Fibroblast of lung (primary cell): ENCODE measurements around the gene IDI1. TPM values are rescaled to one million over a fixed set of nuclear protein-coding genes. Genes with fewer than 3 reads are reported as not detected.

Experiments used
- DNase-seq, 2 donors: peaks; one replicate each; pipeline versions ENCODE4 v3.0.0 to v3.0.0-alpha.2; 2010; ENCODE audit warnings: low read depth in 2 of 2
- H2AFZ ChIP-seq: 2 replicates; pipeline ENCODE4 v1.5.1; 2012; ENCODE audit warnings: low read length, control low read depth, inconsistent platforms
- H3K27ac ChIP-seq: 2 replicates; pipeline ENCODE4 v1.5.1; 2011; ENCODE audit warnings: low read length, control low read depth; ENCODE audit not compliant: insufficient read depth
- H3K27me3 ChIP-seq: 2 replicates; pipeline ENCODE4 v1.5.1; 2011; ENCODE audit warnings: mild to moderate bottlenecking, low read length; ENCODE audit not compliant: control insufficient read depth, insufficient read depth
- H3K36me3 ChIP-seq: 2 replicates; pipeline ENCODE4 v1.5.1; 2011; ENCODE audit warnings: low read length; ENCODE audit not compliant: control insufficient read depth, insufficient read depth
- H3K4me1 ChIP-seq: 2 replicates; pipeline ENCODE4 v1.5.1; 2011; ENCODE audit warnings: low read length; ENCODE audit not compliant: control insufficient read depth, insufficient read depth; ENCODE audit errors: extremely low read depth
- H3K4me2 ChIP-seq: 2 replicates; pipeline ENCODE4 v1.5.1; 2011; ENCODE audit warnings: low read length, control low read depth; ENCODE audit not compliant: insufficient read depth; ENCODE audit errors: extremely low read depth
- H3K4me3 ChIP-seq, 4 experiments: fragments of 200-600 bp in 1 of 4; sonication (generic) in 1 of 4; replicated peaks in 1 of 4; 2 replicates each; pipeline ENCODE4 v1.5.1; 2011 to 2016; ENCODE audit warnings: low read length in 4 of 4, low read depth in 3 of 4, mild to moderate bottlenecking in 3 of 4, control low read depth in 2 of 4, inconsistent platforms in 1 of 4, mixed read lengths in 1 of 4; ENCODE audit not compliant: insufficient read depth in 1 of 4; ENCODE audit errors: control extremely low read depth in 1 of 4
- H3K79me2 ChIP-seq: 2 replicates; pipeline ENCODE4 v1.5.1; 2012; ENCODE audit warnings: mild to moderate bottlenecking, low read length, inconsistent platforms; ENCODE audit not compliant: control insufficient read depth, insufficient read depth
- H3K9ac ChIP-seq: 2 replicates; pipeline ENCODE4 v1.5.1; 2011; ENCODE audit warnings: mild to moderate bottlenecking, low read length, control low read depth; ENCODE audit not compliant: insufficient read depth
- H3K9me3 ChIP-seq: 2 replicates; pipeline ENCODE4 v1.5.1; 2012; ENCODE audit warnings: low read depth, low read length; ENCODE audit not compliant: control insufficient read depth, insufficient read depth
- H4K20me1 ChIP-seq: 2 replicates; pipeline ENCODE4 v1.5.1; 2011; ENCODE audit warnings: low read length; ENCODE audit not compliant: control insufficient read depth, insufficient read depth; ENCODE audit errors: extremely low read depth
- EZH2 ChIP-seq: IDR thresholded peaks from 2 replicates; pipeline ENCODE4 v1.5.1; 2012; ENCODE audit warnings: low read length, control low read depth, mild to moderate bottlenecking; ENCODE audit errors: missing control alignments
- polyA plus RNA-seq, 2 donors: library from polyadenylated mRNA; depleted of rRNA in 1 of 2; stranded (reverse) in 1 of 2; unstranded in 1 of 2; fragments of >200 nt; gene quantifications; 2 replicates each; pipeline ENCODE4 v1.2.1, GENCODE V29; 2011 to 2012; ENCODE audit warnings: missing spikeins in 1 of 2
- total RNA-seq: library from RNA; depleted of rRNA; stranded (reverse); fragments of >200 nt; gene quantifications from 2 replicates; pipeline ENCODE4 v1.2.1, GENCODE V29; 2014
- TF ChIP-seq, protein P1 (sequence below), 2 donors: IDR thresholded peaks in 1 of 2; conservative IDR thresholded peaks in 1 of 2; 1 replicate in 1 of 2; 2 replicates in 1 of 2; pipeline ENCODE4 v1.5.1; 2011 to 2012; ENCODE audit warnings: low read length in 2 of 2, control low read depth in 1 of 2, inconsistent platforms in 1 of 2, low read depth in 1 of 2, mild to moderate bottlenecking in 1 of 2

Gene IDI1
- total and polyA plus RNA-seq, 2 donors (not counting 1 experiment from before 2014, with no cell fraction given) = 156 to 202 TPM

DNA sequence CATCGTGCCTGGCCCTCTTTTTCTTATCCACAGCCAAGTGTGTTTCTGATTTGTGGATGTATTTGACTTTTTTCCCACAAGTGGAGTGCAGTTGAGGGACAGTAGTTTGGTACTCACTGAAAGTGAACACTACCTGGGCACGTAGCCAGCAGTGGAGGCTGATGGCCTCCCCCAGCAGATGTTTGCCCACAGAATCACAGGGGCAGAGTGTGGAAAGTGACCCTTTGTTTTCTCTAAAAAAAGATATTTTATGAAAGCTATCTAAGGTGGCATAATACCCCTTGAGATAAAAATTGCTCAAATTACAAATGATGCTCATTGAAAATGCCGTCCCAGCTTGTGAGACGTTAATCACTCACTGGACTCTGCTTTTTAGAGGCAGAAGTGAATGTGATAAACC, 36.3 kb upstream of the IDI1 start:
- peaks cover 17% of the 10 kb centered on the region for H3K36me3 ChIP-seq

DNA sequence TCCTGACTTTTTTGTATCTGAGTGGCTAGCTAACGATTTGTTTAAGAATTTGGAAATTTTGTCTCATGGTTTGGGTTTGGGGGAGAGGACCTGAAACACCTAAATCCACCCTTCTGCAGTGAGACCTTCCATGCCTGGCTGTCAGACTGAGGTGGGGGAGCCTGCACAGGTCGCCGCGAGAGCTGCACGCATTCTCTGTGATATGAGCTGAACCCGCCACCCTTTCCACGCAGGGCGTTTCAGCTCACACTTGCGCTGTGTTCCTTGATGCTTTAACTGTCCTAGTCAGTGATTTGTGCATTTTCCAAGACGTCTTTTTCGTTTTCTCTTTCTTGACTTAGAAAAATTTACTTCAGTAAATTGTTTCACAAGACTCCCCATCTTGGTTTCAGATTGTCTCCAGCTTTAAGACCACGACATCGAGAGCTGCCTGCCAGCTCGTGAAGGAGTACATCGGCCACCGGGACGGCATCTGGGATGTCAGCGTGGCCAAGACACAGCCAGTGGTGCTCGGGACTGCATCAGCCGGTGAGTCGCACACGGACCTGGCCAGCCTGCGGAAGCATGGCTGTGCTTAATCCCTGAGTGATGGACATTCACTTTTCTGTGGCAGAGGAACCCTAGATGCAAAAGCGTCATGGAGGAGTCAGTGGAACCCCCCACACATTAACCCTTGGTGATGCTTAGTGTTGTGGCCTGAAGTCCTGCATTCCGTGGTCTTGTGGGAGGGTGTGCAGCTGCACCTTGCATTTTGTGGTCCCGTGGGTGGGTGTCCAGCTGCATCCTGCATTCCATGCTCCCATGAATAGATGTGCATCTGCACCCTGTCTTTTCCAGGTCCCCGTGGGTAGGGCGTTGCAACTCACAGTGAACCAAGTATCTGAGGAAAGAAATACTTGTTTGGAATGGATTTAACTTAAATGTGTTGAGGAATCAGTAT, 35.4 kb upstream of the IDI1 start:
- no peak overlapping the region for H3K27ac ChIP-seq
- H2AFZ ChIP-seq = no peak overlapping the region
- H3K27me3 ChIP-seq = no peaks in the 10 kb centered on the region
- no peak overlapping the region for H3K4me3 ChIP-seq
- no peaks in the 10 kb centered on the region for H3K4me1 ChIP-seq
- no peaks in the 10 kb centered on the region for H3K9me3 ChIP-seq
- no peak for TF ChIP-seq EZH2
- TF ChIP-seq, protein P1, sequence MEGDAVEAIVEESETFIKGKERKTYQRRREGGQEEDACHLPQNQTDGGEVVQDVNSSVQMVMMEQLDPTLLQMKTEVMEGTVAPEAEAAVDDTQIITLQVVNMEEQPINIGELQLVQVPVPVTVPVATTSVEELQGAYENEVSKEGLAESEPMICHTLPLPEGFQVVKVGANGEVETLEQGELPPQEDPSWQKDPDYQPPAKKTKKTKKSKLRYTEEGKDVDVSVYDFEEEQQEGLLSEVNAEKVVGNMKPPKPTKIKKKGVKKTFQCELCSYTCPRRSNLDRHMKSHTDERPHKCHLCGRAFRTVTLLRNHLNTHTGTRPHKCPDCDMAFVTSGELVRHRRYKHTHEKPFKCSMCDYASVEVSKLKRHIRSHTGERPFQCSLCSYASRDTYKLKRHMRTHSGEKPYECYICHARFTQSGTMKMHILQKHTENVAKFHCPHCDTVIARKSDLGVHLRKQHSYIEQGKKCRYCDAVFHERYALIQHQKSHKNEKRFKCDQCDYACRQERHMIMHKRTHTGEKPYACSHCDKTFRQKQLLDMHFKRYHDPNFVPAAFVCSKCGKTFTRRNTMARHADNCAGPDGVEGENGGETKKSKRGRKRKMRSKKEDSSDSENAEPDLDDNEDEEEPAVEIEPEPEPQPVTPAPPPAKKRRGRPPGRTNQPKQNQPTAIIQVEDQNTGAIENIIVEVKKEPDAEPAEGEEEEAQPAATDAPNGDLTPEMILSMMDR (conservative IDR thresholded peaks at IDR 0.05 in 1 of 2, IDR thresholded peaks at IDR 0.05 in 1 of 2; ENCODE audit: low read depth in 1 of 2, low read length in 2 of 2) = no peak
- H4K20me1 ChIP-seq = peaks cover 1% of the 10 kb centered on the region
- H3K36me3 ChIP-seq = peaks cover 17% of the 10 kb centered on the region
- no peaks in the 10 kb centered on the region for H3K79me2 ChIP-seq
- peak in 1 of 2 donors; percentile 22 for DNase-seq
- no peak overlapping the region for H3K4me2 ChIP-seq
- no peak overlapping the region for H3K9ac ChIP-seq

More for the DNA sequence above, 36.3 kb upstream of the IDI1 start:
- no peak overlapping the region for H3K4me2 ChIP-seq
- no peak overlapping the region for H3K4me3 ChIP-seq
- no peak overlapping the region for H3K9ac ChIP-seq
- H4K20me1 ChIP-seq = peaks cover 1% of the 10 kb centered on the region
- H3K27me3 ChIP-seq = no peaks in the 10 kb centered on the region
- H3K79me2 ChIP-seq = no peaks in the 10 kb centered on the region
- TF ChIP-seq EZH2 = no peak
- TF ChIP-seq, protein P1 (conservative IDR thresholded peaks at IDR 0.05 in 1 of 2, IDR thresholded peaks at IDR 0.05 in 1 of 2; ENCODE audit: low read depth in 1 of 2, low read length in 2 of 2) = no peak
- no peak overlapping the region for H2AFZ ChIP-seq
- H3K4me1 ChIP-seq = no peaks in the 10 kb centered on the region
- H3K27ac ChIP-seq = no peak overlapping the region
- peak in 1 of 2 donors; percentile 3 for DNase-seq
- H3K9me3 ChIP-seq = no peaks in the 10 kb centered on the region

DNA sequence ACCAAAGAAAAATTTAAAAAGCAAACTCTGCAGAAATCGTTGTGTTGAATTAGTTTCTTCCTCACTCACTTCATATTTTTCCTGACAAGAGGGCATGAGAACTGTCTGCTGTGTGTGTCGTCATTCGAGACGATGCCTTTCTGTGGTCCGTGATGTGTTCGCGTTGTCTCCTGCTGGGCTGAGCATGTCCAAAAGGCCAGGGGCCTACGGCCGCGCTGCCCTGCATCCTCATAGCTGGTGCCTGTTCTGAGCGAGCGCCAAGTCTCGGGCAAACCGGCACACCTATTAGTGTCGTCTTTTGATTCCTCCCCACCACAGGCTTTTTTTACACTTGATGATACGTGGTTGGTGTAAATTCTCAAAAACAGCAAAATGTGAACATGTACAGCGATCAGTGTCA, 34.7 kb upstream of the IDI1 start:
- Histone ChIP-seq H3K4me1 (no peaks in the 10 kb centered on the region), H3K9ac (no peak overlapping the region), H2AFZ (no peak overlapping the region), H3K4me3 (no peak overlapping the region), H3K27ac (no peak overlapping the region), H4K20me1 (peaks cover 1% of the 10 kb centered on the region), H3K36me3 (peaks cover 14% of the 10 kb centered on the region), H3K79me2 (no peaks in the 10 kb centered on the region), H3K4me2 (no peak overlapping the region), H3K27me3 (no peaks in the 10 kb centered on the region), H3K9me3 (no peaks in the 10 kb centered on the region)
- no peak for DNase-seq
- TF ChIP-seq, protein P1 (conservative IDR thresholded peaks at IDR 0.05 in 1 of 2, IDR thresholded peaks at IDR 0.05 in 1 of 2; ENCODE audit: low read depth in 1 of 2, low read length in 2 of 2) = no peak
- no peak for TF ChIP-seq EZH2
